Measurements from ENCODE around the gene HGFAC. TPM values are rescaled to one million over a fixed set of nuclear protein-coding genes. Genes with fewer than 3 reads are reported as not detected.
A peak's percentile ranks its signal among the peaks of the same experiment; 100 is the strongest.

HGFAC gene
- total RNA-seq, 1 experiment from 2014 or later = 1.3 TPM

- no peaks in the 10 kb centered on the region for H3K4me1 ChIP-seq (replicated peaks; ENCODE audit: insufficient read depth)
- no peak overlapping the region for H3K4me3 ChIP-seq
- ChIA-PET CTCF (no interaction called here), POLR2A (ENCODE audit: unreplicated experiment) (no interaction called here)
- peaks cover 6% of the 10 kb centered on the region; the same call in 1 of the 2 replicates for H3F3A ChIP-seq (ENCODE audit: insufficient read depth, low read depth)
- H3K4me2 ChIP-seq = no peak overlapping the region
- no peaks in the 10 kb centered on the region for H3K27me3 ChIP-seq (ENCODE audit: insufficient read depth, low read depth)
- H3K27ac ChIP-seq = no peak overlapping the region
- no peak for DNase-seq
- no peak overlapping the region for H2AFZ ChIP-seq
- intact Hi-C loops (cut with micrococcal nuclease; ENCODE audit: unreplicated experiment) = no loop called here
- 0 out of 2 replicates have a peak, but pooled peaks cover 4% of the 10 kb centered on the region for H3K9me3 ChIP-seq (ENCODE audit: insufficient read depth, low read depth)
- no peaks in the 10 kb centered on the region for H3K36me3 ChIP-seq (ENCODE audit: low read depth)
- no peak for TF ChIP-seq EZH2 (IDR thresholded peaks at IDR 0.05; ENCODE audit: low read depth)
- TF ChIP-seq, protein P1, sequence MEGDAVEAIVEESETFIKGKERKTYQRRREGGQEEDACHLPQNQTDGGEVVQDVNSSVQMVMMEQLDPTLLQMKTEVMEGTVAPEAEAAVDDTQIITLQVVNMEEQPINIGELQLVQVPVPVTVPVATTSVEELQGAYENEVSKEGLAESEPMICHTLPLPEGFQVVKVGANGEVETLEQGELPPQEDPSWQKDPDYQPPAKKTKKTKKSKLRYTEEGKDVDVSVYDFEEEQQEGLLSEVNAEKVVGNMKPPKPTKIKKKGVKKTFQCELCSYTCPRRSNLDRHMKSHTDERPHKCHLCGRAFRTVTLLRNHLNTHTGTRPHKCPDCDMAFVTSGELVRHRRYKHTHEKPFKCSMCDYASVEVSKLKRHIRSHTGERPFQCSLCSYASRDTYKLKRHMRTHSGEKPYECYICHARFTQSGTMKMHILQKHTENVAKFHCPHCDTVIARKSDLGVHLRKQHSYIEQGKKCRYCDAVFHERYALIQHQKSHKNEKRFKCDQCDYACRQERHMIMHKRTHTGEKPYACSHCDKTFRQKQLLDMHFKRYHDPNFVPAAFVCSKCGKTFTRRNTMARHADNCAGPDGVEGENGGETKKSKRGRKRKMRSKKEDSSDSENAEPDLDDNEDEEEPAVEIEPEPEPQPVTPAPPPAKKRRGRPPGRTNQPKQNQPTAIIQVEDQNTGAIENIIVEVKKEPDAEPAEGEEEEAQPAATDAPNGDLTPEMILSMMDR (conservative IDR thresholded peaks at IDR 0.05) = no peak
- H4K20me1 ChIP-seq (ENCODE audit: insufficient read depth) = no peaks in the 10 kb centered on the region
- no peaks in the 10 kb centered on the region for H3K9me2 ChIP-seq (ENCODE audit: insufficient read depth)
- no peaks in the 10 kb centered on the region for H3K79me2 ChIP-seq (ENCODE audit: low read depth)
- BruUV-seq (replicated peaks) = no TSS peak
Observed at GRCh38 chr4:3473181-3473950, 31.6 kb downstream of the HGFAC start.

- ChIA-PET CTCF (no interaction called here), POLR2A (ENCODE audit: unreplicated experiment) (no interaction called here)
- Histone ChIP-seq H3K9me2 (ENCODE audit: insufficient read depth) (no peaks in the 10 kb centered on the region), H3K4me2 (no peak overlapping the region), H3K27ac (no peak overlapping the region), H3K79me2 (ENCODE audit: low read depth) (no peaks in the 10 kb centered on the region), H3K9me3 (ENCODE audit: insufficient read depth, low read depth) (no peaks in the 10 kb centered on the region), H3K27me3 (ENCODE audit: insufficient read depth, low read depth) (no peaks in the 10 kb centered on the region), H2AFZ (no peak overlapping the region), H3K36me3 (ENCODE audit: low read depth) (no peaks in the 10 kb centered on the region), H3K4me3 (no peak overlapping the region), H4K20me1 (ENCODE audit: insufficient read depth) (no peaks in the 10 kb centered on the region), H3K4me1 (replicated peaks; ENCODE audit: insufficient read depth) (no peaks in the 10 kb centered on the region), H3F3A (ENCODE audit: insufficient read depth, low read depth) (no peaks in the 10 kb centered on the region)
- TF ChIP-seq EZH2 (IDR thresholded peaks at IDR 0.05; ENCODE audit: low read depth) = no peak
- TF ChIP-seq, protein P1 (conservative IDR thresholded peaks at IDR 0.05) = no peak
- DNase-seq = no peak
- intact Hi-C loops (cut with micrococcal nuclease; ENCODE audit: unreplicated experiment) = no loop called here
- BruUV-seq (replicated peaks) = no TSS peak
Observed at GRCh38 chr4:3473996-3474765, 32.4 kb downstream of the HGFAC start.

DNA sequence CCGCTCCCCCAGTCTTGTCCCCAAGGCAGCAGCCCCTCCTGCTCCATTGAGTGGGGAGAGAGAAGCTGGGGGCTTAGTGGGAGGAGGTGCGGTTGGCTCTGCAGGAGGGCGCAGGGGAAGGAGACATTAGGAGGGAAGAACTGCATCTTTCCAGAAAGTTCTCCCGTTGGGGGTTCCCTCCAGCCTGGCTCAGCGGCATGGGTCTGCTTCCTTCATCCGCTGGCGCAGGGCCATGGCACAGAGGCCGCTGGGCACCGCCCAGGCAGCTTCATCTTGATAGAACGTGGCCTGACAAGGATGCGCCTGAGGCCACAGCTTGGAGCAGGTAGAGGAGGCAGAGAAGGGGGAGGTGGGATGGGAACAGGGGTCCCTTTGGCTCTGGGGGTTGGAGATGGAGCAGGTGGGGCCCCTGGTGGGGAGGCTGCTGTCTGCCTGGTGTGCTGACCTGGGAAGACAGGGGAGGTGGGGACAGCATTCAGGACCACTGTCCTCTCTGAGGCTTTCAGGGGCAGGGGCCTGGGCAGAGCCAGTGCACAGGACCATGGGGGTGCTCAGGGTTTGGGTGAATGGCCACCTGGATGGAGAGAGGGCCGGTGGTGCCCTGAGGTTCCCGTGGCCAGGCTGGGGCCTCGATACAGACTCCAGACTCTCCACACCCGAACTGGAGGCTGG is 33.4 kb downstream of the HGFAC start:
- Histone ChIP-seq H3K4me1 (replicated peaks; ENCODE audit: insufficient read depth) (no peaks in the 10 kb centered on the region), H3F3A (ENCODE audit: insufficient read depth, low read depth) (no peaks in the 10 kb centered on the region), H3K9me2 (ENCODE audit: insufficient read depth) (no peaks in the 10 kb centered on the region), H3K4me3 (no peak overlapping the region), H2AFZ (no peak overlapping the region), H3K9me3 (ENCODE audit: insufficient read depth, low read depth) (no peaks in the 10 kb centered on the region), H3K4me2 (no peak overlapping the region), H4K20me1 (ENCODE audit: insufficient read depth) (no peaks in the 10 kb centered on the region), H3K27me3 (ENCODE audit: insufficient read depth, low read depth) (no peaks in the 10 kb centered on the region), H3K79me2 (ENCODE audit: low read depth) (no peaks in the 10 kb centered on the region), H3K36me3 (ENCODE audit: low read depth) (no peaks in the 10 kb centered on the region), H3K27ac (no peak overlapping the region)
- intact Hi-C loops (cut with micrococcal nuclease; ENCODE audit: unreplicated experiment) = no loop called here
- TF ChIP-seq, protein P1 (conservative IDR thresholded peaks at IDR 0.05) = no peak
- TF ChIP-seq EZH2 (IDR thresholded peaks at IDR 0.05; ENCODE audit: low read depth) = no peak
- no TSS peak for BruUV-seq (replicated peaks)
- ChIA-PET POLR2A (ENCODE audit: unreplicated experiment) (no interaction called here), CTCF (interaction anchor here (0.7 kb wide), 2 partner anchors 20 to 34 kb away, joined by 3 to 9 read pairs; no protein-coding TSS in a partner anchor)
- DNase-seq = peak in 1 of 2 experiments; percentile 37

All from PC-9 (cell line).